IPS DF 6.9 (cell line): ENCODE results near the gene DIP2B.

Experiments used
- DNase-seq: peaks from one replicate; pipeline ENCODE4 v3.0.0-alpha.2; 2013; ENCODE audit warnings: low read depth, low spot score
- H3K27ac ChIP-seq: one replicate; pipeline ENCODE4 v1.5.1; 2013; ENCODE audit warnings: low read length, control low read depth
- H3K27me3 ChIP-seq: 2 replicates; pipeline ENCODE4 v1.6.1; 2013; ENCODE audit warnings: mild to moderate bottlenecking, low read length; ENCODE audit not compliant: control insufficient read depth, insufficient read depth
- H3K36me3 ChIP-seq: 2 replicates; pipeline ENCODE4 v1.6.1; 2013; ENCODE audit warnings: low read length; ENCODE audit not compliant: control insufficient read depth, insufficient read depth
- H3K4me1 ChIP-seq: 2 replicates; pipeline ENCODE4 v1.6.1; 2013; ENCODE audit warnings: low read length; ENCODE audit not compliant: control insufficient read depth, insufficient read depth
- H3K4me3 ChIP-seq: 2 replicates; pipeline ENCODE4 v1.5.1; 2013; ENCODE audit warnings: mild to moderate bottlenecking, low read length
- H3K9me3 ChIP-seq: 2 replicates; pipeline ENCODE4 v1.6.1; 2013; ENCODE audit warnings: low read length, inconsistent platforms; ENCODE audit not compliant: control insufficient read depth, insufficient read depth
- WGBS: extraction: QIAGEN DNeasy Blood & Tissue Kit; methylation state at CpG from one replicate; pipeline ENCODE4 v1.1.7; 2013; ENCODE audit warnings: mixed read lengths, missing lambda C conversion rate; ENCODE audit not compliant: insufficient read length, insufficient coverage; 5-methylcytosine and 5-hydroxymethylcytosine counted together

The DIP2B gene

DNA sequence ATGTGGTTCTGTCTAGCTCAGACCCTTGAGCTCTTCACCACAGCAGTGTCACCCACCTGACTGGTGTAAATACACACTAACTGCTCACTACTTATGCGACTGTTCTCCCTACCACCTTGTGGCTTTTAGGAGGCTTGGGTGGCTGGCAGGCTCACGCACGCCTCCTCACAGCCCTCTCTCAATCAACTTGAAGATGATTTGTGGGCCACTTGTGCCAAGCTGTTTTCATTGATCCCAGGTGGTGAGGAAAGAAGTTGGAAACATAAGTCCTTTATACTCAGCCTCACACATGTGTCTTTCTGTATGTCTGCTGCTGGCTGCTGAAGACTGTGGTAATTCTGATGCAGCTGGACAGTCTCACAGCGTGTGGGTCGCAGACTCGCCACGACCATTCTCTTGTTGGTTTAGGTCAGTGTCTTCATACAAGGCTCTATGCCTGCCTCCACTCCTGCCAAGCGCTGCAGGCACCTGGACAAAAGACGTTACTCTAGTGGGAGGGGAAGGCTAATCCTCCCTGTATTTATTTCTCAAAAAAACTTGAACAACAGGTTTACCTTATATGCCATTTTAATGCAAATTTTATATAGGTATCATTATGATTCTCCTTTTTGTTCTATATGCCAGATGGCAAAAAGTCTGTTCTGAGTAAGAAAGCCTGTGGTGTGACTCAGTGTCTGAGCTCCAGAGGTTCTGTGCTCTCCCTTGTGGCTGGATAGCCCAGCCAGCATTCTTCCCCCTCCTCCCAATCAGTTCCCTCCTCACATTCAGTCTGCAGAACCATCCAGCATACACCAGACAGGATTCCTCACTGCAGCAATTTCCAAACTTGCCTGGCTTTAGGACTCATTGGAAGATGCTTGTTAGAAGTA is 115.6 kb downstream of the DIP2B start:
- no peaks in the 10 kb centered on the region for H3K36me3 ChIP-seq

DNA sequence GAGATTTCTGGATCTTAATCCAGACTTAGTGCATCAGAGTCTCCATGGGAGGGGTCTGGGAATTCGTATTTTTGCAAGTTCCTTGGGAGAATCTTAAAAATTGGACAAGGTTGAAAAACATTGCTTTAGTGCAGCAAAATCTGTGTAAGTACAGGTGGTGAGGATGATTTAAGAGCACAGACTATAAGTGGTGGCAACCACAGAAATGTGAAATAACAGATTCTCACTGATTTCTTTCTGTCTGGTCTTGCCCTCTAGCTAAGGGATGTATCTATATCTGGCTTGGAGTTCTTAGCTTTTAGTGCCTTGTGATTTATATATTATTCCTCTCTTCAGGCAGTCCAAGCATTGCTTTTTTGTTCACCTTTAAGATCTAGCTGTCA is 116.2 kb downstream of the DIP2B start:
- no peak for DNase-seq
- no CpG with 5 or more reads among the region's 1 CpG for whole genome bisulfite sequencing
- Histone ChIP-seq H3K9me3 (no peaks in the 10 kb centered on the region), H3K4me1 (peaks cover 4% of the 10 kb centered on the region; the same call in 1 of the 2 replicates), H3K27ac (no peak overlapping the region), H3K27me3 (no peaks in the 10 kb centered on the region), H3K4me3 (no peak overlapping the region), H3K36me3 (no peaks in the 10 kb centered on the region)

More for the DNA sequence above, 115.6 kb downstream of the DIP2B start:
- Histone ChIP-seq H3K9me3 (no peaks in the 10 kb centered on the region), H3K27me3 (no peaks in the 10 kb centered on the region), H3K27ac (no peak overlapping the region), H3K4me3 (no peak overlapping the region), H3K4me1 (peaks cover 4% of the 10 kb centered on the region; the same call in 1 of the 2 replicates)
- no peak for DNase-seq
- WGBS = no CpG with 5 or more reads among the region's 9 CpGs

DNA sequence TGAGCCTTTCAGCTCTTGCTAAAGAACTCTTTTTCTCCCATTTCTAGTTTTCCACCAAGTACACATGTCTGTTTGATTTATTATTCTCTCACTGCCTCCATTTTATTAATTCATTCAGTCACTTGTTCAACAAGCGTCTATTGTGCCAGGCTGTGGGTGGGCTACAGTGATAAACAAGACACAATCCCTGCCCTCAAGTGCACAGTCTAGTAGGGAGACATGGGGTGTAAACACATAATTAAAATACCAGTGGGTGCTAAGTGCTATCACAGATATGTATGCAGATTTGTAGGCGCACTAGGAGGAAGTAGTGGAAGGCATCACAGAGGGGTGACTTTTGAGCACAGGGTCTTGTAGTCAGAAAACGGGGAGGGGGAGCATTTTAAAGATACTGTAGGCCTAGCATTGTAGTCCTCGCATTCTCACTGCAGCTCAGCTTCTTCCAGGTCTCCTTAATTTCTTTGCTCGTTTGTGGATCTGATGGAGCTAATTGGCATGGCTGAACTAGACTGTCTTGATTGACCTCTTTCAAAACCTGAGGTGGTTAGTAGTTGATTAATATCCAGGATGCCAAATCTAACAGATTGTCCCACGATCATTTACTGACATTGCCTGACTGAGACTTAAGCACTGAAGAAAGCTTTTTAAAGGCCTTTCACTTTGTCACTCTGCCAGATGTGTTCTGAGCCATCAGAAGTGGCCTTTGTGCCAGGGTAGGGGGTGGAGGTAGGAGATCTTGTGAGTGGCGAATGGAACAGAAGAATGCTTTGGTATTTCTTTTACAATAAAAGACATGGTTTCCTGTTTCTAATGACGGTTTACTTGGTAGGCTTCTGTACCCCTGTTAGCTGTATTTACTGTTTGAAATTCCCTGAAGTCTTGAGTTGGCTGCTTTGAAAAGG is 116.9 kb downstream of the DIP2B start:
- Histone ChIP-seq H3K27ac (no peak overlapping the region), H3K4me3 (no peak overlapping the region), H3K36me3 (no peaks in the 10 kb centered on the region), H3K4me1 (peaks cover 4% of the 10 kb centered on the region; the same call in 1 of the 2 replicates), H3K27me3 (no peaks in the 10 kb centered on the region), H3K9me3 (no peaks in the 10 kb centered on the region)
- DNase-seq = no peak
- no CpG with 5 or more reads among the region's 8 CpGs for WGBS

DNA sequence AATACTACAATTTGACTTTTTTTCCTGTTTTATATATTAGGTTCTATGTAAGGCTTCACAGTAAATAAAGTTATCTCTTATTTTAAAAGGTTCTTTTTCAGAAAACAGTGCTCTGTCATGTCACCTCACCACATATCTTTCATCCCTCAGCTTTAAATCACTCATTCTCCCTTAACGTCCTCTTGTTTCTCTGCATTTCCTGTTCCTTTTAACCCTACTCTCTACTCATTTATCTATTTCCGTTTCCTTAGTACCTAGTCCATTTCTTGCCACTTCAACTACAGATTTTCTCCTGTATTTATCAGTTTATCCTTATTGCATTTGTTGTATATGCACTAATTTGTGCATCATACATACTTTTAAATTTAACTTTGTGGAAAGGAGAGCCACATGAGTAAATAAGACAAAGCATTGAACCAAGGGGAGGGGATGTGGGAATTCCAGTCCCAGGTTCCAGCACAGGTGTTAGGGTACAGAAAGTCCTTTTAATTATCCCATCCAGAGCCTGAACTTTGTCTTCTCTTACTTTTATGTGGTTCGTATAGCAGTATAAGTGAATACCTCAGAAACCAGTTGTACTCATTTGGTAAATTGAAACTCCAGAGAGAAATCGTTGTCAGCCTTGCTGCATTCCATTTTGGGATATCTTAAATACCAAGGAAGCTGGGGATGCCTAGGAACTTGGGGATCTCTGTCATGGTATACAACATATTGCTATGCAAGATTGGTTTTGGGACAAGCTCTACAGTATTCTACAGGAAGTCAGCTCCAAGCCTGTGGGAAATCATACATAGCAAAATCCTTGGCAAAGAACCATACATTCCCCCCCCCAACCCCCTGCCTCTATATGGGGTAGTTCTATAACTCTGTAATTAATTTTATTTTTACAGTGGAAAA is 120.5 kb downstream of the DIP2B start:
- 100% methylated on average over 2 of the region's 4 CpGs for WGBS
- H3K4me3 ChIP-seq = no peak overlapping the region
- no peak for DNase-seq
- peaks cover under 1% of the 10 kb centered on the region; the same call in 1 of the 2 replicates for H3K4me1 ChIP-seq
- no peak overlapping the region for H3K27ac ChIP-seq
- H3K36me3 ChIP-seq = no peaks in the 10 kb centered on the region
- no peaks in the 10 kb centered on the region for H3K9me3 ChIP-seq
- H3K27me3 ChIP-seq = no peaks in the 10 kb centered on the region

DNA sequence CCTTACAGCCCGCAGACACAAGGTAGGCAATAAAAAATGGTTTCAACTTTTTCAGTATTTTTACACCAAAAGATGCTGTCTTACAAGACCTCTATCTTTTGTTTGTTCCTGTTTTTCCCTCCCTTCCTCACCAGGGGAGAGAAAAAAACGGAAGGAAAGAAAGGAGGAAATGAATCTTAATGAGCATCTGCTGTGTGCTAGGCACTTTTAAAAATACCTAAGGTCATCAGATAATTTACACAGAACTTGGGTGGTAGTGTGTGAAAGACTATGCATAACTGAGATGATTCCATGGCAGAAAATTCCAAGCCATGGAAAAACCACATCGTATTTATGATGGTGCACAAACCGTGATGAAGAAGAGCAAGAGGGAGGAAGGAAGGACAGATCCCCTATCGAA is 121.2 kb downstream of the DIP2B start:
- Histone ChIP-seq H3K4me3 (no peak overlapping the region), H3K4me1 (no peaks in the 10 kb centered on the region; the same call in 1 of the 2 replicates), H3K27ac (no peak overlapping the region), H3K9me3 (no peaks in the 10 kb centered on the region), H3K36me3 (no peaks in the 10 kb centered on the region), H3K27me3 (no peaks in the 10 kb centered on the region)
- no CpG with 5 or more reads among the region's 5 CpGs for WGBS
- no peak for DNase-seq

DNA sequence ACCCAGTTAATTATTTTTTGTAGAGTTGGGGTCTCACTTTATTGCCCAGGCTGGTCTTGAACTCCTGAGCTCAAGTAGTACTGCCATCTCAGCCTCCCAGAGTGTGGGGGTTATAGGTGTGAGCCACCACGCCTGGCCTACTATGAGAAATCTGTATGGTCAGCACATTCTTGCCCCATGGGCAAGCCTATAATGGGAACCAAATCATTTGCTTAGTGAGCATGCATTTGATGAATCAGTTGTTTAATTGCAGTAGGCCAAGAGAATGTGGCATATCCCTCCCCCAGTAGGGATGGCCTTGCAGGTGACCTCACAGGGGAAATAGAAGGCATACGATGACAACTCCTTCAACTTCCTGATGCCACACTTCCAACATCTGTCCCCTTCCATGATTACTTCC is 122.7 kb downstream of the DIP2B start:
- H3K36me3 ChIP-seq = no peaks in the 10 kb centered on the region
- H3K4me3 ChIP-seq = no peak overlapping the region
- H3K27ac ChIP-seq = no peak overlapping the region
- WGBS = no CpG with 5 or more reads among the region's 2 CpGs
- no peak for DNase-seq
- H3K9me3 ChIP-seq = no peaks in the 10 kb centered on the region
- no peaks in the 10 kb centered on the region for H3K4me1 ChIP-seq
- no peaks in the 10 kb centered on the region for H3K27me3 ChIP-seq

DNA sequence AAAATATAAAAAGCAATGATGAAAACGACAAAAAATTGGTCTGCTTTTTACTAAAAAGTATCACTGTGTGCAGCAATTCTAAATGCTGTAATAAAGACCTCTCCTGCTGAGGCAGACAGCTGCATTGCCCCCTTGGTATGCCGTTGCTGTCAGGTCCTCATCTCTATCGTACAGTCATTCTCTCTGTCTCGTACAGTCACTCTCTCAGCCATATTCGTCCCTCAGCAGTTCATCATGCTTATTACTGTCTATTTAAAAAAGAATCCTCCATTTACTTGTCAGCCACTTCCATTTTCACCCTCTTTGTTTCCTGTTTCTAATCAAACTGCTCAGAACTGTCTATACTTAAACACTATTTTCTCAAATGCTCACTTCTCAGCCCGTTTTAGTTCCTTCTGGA is 123.6 kb downstream of the DIP2B start:
- no peaks in the 10 kb centered on the region for H3K4me1 ChIP-seq
- WGBS = no CpG with 5 or more reads among the region's 6 CpGs
- H3K9me3 ChIP-seq = no peaks in the 10 kb centered on the region
- no peak overlapping the region for H3K27ac ChIP-seq
- no peaks in the 10 kb centered on the region for H3K27me3 ChIP-seq
- DNase-seq = no peak
- H3K36me3 ChIP-seq = no peaks in the 10 kb centered on the region
- H3K4me3 ChIP-seq = no peak overlapping the region

DNA sequence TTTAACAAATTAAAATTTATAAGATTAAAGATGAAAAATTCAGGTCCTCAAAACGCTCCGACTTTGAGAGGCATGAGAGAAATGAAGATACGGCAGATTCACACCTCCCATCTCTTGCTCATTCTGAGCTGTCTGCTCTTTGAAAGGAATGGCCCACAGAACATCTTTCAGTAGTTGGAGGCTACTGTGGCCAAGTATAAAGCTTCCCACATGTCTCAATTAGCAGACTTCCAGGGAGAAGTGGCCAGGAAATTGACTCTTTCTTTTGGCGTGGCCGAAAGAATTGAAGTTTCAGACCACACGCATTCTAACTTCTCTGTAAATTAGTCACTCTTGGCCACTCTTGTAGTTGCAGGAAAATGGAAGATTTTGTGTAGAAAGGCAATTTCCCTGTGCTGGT is 129.2 kb downstream of the DIP2B start:
- Histone ChIP-seq H3K27me3 (no peaks in the 10 kb centered on the region), H3K4me1 (no peaks in the 10 kb centered on the region), H3K36me3 (no peaks in the 10 kb centered on the region), H3K4me3 (no peak overlapping the region), H3K9me3 (no peaks in the 10 kb centered on the region), H3K27ac (no peak overlapping the region)
- no peak for DNase-seq
- WGBS = no CpG with 5 or more reads among the region's 6 CpGs

DNA sequence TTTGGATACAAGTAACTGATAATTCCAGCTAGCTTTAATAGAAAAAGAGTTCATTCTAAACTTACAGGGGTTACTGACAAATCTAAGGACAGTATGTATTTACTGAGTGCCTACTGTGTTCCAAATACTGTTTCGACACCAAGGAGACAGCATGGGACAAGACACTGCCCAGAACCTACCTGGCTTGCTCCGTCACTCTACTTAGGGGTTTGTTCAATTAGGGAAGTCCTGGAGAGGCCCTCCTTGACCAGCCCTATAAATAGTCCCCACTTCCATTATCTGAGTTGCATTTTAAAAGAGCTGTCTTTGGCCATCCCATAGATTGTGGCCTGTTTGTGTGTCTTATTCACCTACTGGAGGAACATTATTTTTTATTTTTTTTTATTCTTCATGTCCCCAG is 129.6 kb downstream of the DIP2B start:
- Histone ChIP-seq H3K27ac (no peak overlapping the region), H3K36me3 (no peaks in the 10 kb centered on the region), H3K4me3 (no peak overlapping the region), H3K27me3 (no peaks in the 10 kb centered on the region), H3K9me3 (no peaks in the 10 kb centered on the region), H3K4me1 (no peaks in the 10 kb centered on the region)
- no CpG with 5 or more reads among the region's 2 CpGs for WGBS
- no peak for DNase-seq

DNA sequence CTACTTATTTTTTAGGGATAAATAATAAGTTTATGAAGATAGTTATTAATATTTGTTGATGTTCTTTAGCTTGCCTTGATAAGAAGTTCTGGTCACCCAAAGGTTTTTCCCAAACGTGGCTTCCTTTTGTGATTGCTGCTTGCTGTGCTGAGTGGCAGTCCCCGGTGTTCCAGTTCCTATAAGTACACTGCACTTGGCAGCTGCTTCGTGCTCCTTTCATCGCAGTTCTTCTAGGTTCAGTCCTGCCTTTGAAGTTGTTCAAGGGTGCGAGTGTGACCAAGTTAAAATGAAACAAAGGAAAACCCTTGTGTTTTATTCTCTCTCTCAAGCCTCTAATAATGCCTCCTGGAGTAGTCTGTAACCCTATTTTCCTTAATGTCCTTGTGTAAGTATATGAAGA is 130.6 kb downstream of the DIP2B start:
- Histone ChIP-seq H3K27ac (no peak overlapping the region), H3K4me3 (no peak overlapping the region), H3K27me3 (no peaks in the 10 kb centered on the region), H3K4me1 (no peaks in the 10 kb centered on the region), H3K36me3 (no peaks in the 10 kb centered on the region), H3K9me3 (no peaks in the 10 kb centered on the region)
- no peak for DNase-seq
- WGBS = no CpG with 5 or more reads among the region's 5 CpGs
